Measurements from ENCODE around the gene ARHGEF19.

The ARHGEF19 gene

DNA sequence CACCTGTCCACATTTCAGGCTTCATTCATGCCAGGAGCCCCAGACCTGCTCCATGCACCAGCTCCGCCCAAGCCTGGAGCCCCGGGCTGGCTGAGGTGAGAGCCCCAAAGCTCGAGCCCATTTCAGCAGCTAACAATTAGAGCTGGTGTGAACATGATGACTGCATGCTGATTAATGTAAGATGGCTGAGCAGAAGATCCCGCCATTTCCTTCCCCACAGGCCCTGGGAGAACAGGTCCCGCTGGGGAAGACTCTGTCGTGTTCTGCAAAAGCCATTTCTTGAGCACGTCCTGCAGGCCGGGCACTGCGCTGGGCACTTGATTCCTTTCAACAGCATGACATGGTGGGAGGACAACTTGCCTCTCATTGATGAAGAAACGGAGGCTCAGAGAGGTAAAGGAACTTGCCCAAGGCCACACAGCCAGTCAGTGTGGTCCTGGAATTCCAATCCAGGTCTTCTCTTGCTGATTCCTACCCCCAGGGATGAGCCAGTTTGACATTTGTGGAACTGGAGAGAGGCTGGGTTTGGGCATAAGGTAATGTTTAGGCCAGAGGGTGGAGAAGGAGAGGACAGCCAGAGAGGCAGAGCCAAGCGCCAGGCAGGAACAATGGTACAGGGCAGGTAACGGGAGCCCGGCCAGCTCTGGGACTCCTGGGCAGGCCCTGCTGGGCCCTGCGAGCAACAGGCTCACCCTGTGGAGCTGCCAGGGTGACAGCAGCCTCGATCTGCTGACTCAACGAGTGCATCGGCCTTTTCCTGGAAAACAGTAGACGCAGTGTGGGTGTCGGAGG lies 28.5 kb downstream of the ARHGEF19 start:
- no peak for DNase-seq (ENCODE audit: low read depth in 2 of 2, low spot score in 1 of 2)

DNA sequence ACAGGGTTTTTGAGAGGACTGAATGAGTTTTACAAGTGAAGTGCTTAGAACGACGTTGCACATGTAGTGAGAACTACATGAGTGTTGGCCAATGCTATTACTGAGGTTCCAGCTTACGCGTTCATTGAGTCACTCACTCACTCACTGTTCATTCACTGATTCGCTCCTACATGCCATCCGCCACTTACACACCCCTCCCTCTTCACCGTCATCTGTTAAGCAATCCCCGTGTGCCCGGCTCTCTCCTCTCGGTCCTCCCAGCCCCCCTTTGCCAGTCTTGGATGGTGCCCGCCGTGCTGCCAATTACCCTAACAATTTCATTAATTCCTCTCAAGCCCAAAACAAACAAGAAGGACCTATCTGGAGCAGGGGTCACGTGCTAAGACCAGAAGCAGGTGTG lies 29.3 kb downstream of the ARHGEF19 start:
- DNase-seq (ENCODE audit: low read depth in 2 of 2, low spot score in 1 of 2) = no peak

DNA sequence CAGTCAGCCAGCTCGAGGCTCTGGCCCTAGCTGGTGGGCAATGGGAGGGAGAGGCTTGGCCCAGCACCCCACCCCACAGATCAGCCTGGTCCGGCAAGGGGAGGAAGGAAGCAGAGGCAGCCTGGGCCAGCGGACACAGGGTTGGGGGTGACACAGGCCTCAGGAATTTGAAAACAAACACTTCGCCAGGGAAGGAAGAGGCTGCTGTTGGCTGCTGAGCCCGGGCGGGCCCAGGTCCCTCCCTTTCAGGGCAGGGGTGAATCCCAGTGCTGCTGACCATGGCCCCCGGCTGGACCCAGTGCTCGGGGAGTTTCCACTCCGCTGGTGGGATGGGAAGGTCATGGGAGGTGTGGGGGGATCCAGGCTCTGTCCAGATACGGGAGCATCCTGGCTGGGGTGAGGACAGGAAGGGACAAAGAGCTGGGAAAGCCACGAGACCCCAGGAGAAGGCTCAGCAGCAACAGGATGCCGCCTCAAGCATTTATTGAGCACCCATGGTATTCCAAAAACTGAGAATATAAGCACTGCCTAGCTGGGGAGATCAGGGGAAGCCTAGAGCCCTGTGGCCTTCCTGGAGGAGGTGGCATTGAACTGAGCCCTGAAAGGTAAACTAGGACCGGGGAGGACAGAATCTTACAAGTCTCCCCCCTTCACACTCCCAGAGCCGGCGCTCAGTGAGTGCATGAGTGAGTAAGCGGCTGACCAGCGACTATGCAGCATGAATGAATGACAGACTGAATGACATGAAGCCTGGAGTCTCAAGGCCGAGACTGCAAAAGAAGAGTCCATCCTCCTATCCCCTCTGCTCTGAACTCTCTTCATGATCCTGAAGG lies 30.3 kb downstream of the ARHGEF19 start:
- no peak for DNase-seq (ENCODE audit: low read depth in 2 of 2, low spot score in 1 of 2)

DNA sequence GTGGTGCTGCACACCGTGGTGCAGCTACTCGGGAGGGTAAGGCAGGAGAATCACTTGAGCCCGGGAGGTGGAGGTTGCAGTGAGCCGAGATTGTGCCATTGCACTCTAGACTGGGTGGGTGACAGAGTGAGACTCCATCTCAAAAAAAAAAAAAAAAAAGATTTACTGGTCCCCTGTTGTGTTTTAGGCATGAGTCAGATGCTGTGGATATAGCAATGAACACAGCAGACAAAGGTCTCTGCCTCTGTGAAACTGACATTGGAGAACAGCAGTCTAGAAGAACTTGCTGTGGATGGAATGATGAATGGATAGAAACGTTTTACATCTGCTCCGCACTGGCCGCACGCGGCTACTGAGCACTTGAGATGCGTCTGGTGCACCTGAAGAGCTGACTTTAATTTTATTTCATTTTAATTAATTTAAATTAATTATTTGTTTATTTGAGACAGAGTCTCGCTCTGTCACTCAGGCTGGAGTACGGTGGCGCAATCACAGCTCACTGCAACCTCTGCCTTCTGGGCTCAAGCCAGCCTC lies 32.1 kb downstream of the ARHGEF19 start:
- no peak for DNase-seq (ENCODE audit: low read depth in 2 of 2, low spot score in 1 of 2)

DNA sequence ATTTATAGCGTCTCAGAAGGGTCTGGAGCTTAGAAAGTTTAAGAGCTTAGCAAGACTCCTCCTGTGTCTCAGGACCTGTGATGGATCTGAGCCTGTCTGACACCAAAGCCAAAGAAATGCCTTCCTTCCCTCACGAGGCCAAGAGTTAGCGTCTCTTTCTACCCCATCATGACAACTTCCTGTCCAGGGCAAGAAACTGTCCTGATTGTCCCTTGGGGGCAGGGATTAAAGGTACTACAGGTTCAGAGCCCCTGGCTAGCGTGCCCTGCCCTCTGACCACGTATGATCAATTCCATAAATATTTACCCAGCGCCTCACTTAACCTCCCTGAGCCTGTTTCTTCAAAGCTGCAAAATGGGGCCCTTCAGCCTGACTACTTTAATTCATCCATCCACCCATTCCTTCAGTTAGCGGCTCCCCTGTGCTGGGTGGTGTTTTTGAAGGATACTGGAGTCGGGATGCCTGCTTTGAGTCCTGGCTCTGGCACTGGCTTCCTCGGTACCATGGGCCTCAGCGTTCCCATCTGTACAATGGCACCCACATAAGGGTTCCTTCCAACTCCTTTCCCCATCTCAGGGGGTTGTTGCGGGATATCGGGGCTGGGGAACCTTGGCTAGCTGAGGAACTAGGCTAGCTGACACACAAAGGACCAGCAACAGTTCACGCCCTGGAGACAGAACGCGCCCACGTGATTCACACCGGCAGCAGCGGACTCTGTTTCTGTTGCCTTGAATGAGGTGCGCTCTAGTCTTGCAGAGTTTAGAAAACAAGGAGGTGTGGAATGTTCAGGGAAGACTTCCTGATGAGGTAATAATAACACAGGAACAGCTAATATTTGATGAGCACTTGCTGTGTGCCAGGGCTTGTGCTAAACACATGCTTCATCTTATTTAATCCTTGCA lies 33.6 kb downstream of the ARHGEF19 start:
- DNase-seq (ENCODE audit: low read depth in 2 of 2, low spot score in 1 of 2) = no peak

DNA sequence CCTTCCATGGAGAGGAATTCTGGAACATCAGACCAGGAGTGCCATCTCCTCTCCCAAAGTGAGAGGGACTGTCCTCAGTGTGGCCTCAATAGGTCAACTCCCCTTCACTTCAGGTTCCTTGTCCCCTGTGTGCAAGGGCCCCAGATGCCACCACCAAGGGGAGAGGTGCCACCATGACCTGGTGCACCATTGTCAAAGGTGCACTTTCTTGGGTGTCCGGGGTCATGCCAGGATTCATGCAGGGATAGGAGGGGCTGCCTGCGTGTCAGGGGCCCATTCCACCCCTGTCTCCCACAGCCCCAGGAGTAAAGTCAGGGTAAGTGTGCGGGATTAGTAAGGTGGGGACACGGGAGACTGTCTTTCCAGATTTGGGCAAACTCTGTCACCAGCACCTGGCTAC lies 35.1 kb downstream of the ARHGEF19 start:
- no peak for DNase-seq (ENCODE audit: low read depth in 2 of 2, low spot score in 1 of 2)

DNA sequence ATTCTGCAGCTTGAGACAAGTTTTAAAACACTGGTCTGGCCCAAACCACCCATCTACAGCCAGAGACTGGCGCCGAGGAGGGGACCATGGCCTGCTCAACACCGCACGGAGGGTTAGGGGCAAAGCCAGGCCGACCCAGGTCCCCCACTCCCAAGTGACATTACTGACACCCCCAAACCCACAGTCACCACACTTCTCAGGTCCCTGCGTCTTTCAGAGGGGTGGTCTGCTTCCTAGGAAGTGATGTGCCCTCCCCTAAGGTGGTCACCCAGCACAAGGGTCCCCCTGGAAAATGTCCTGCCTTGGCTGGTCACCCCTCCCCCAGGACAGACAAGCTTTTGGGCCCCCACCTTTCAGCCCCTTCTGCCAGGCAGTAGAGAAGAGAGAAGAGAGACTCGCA lies 35.8 kb downstream of the ARHGEF19 start:
- DNase-seq (ENCODE audit: low read depth in 2 of 2, low spot score in 1 of 2) = no peak

DNA sequence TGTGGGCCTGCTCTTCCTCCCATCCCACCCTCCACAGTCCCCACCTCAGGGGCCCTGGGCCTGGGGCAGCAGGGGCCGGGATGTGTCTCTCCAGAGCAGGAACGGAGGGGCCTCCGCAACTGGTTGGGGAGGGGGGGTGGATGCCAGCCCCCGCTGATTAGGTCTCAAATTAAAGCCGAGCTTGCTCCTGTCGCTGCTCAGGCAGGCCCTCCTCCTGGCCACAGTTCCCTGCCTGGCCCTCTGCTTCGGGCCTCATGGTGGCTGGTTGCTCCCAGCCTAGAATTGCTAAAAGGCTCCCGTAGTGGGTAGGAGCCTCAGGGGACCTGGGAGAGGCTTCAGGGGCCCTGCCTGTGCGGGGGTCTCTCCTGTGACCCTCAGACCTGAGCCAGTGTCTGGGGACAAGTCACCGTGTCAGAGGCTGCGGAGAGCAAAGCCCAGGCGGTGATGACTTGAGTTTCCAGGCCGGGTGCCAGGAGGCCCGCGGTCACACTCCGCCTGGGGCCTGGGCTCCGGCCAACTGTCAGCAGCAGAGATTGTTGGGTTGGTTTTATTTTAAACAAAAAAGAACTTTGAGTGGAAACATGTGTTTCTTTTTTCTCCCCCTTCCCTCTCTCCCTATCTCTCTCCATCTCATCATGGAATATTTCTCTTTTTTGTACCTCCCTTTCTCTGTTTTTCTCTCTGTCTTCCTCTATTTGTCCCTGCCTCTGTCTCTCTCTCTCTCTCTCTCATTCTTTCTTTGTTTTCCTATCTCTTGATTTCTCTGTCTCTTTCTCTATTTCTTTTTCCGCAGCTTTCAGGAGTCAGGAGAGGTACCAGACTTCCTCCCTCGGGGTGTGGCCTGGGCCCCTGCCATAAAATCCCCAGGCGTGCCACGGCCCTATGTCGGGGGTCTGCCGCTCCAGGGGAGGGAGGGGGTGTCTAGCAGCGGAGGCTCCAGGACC lies 36.6 kb downstream of the ARHGEF19 start:
- DNase-seq (ENCODE audit: low read depth in 2 of 2, low spot score in 1 of 2) = no peak

DNA sequence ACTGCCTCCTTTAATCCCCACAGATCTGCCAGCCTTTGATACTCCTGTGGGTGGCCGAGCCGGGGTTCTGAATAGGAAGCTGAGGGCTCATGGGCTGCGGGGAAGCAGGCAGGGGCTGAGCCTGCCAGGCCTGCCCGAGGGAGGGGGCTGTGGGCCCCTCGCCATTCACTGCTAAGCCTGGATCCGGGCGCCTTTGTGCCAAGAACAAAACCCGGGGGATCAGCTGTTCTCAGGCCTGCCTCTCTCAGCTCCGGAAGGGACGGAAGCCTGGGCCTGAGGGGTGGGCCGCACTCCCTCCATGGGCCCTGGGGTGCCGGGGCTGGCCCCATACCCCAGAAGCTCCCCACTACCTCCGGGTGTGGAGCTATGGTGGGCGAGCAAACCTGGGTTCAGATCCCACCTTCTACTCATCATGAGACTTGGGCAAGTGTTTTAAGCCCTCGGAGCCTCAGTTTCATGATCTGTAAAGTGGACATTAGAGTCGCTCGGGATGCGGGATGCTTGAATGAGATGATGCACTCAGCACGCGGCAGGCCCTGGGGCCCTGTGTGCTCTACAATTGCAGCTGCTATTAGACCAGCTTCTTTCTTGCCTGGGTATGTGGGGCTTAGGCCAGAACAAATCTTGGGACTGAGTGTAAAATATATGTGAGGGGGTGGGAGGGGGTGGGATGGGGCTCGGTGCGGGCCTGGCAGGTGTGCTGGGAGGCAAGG lies 37.4 kb downstream of the ARHGEF19 start:
- no peak for DNase-seq (ENCODE audit: low read depth in 2 of 2, low spot score in 1 of 2)

DNA sequence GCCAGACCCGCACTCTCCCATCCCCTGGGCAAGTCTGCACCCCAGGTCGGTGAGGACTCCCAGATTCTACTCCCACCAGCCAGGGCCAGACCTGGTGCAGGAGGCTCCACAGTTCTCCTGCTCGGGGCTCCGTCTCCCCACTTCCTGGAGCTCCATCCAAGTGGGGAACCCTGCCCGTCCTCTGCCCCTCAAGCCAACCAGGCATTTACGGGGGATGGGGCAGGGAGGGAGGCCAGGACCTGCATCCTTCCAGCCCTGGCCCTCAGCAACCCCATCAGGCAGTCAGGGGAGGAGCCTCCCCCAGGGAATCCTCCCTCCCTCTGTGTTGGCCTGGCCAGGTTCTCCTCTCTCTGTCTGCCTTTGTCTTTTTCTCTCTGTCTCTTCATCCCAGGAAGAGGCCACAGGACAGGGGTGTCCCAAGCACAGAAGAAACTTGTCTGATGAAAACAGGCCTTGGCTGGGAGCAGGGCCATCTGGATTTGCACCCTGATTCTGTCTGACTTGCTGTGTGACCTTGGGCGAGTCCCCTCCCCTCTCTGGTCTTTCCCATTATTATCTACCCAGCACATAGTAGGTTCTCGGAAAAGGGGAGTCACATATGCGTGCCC lies 38.1 kb downstream of the ARHGEF19 start:
- DNase-seq (ENCODE audit: low read depth in 2 of 2, low spot score in 1 of 2) = no peak

DNA sequence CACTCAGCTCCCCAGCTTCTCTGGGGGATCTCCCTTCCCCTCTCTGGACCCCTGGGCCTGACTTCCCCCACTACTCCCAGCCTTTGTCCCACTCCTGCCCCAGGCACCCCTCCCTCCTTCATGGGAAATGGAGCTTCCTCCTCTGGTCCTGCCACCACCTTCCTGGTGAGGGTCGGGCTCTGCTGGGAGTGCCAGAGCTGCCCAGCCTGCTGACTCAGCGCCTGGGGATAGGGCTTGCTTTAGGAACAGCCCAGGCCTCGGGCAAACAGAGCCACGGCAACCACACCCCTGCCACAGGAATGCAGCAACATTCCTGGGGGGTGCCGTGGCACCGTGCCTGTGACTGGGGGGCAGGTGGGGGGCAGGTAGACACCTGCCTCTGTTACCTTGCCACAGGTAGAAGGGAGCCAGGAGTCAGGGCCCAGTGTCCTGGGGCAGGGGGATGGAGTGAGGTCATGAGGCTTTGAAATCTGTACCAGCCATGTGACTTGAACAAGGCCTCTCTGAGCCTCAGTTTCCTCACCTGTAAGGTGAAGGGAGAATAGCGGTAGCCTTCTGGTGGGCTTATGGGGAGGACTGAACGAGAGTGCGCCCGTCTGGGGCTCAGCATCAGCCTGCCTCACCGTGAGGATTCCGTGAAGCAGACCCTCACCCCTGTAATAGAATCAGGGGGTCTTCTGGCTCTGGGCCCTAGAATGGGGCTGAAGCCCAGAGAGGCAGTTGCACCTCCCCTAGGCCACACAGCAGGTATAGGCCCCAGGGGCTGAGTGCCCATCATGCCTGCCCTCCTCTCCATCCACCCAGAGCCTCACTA lies 38.8 kb downstream of the ARHGEF19 start:
- no peak for DNase-seq (ENCODE audit: low read depth in 2 of 2, low spot score in 1 of 2)

DNA sequence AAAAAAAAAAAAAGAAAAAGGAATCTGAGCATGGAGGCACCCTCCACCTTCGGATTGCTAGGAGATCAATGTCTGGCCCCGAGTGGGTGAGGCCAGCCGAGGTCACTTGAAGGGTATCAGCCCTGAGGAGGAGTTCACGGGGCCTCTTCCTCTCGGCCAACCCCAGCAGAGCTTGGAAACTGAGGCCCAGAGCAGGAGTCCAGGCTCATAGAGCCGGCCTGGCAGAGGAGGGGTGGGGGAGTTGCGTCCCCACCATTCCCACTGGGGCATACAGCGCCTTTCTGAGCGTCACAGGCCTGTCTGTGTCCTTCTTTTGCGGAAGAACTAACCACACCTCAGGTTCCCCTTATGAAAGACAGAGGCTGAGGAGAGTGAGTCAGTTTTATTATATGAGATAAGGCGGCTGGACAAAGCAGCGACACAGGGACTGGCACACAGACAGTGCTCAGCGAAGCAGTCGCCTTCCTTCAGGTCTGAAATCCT lies 39.4 kb downstream of the ARHGEF19 start:
- DNase-seq (ENCODE audit: low read depth in 2 of 2, low spot score in 1 of 2) = no peak

DNA sequence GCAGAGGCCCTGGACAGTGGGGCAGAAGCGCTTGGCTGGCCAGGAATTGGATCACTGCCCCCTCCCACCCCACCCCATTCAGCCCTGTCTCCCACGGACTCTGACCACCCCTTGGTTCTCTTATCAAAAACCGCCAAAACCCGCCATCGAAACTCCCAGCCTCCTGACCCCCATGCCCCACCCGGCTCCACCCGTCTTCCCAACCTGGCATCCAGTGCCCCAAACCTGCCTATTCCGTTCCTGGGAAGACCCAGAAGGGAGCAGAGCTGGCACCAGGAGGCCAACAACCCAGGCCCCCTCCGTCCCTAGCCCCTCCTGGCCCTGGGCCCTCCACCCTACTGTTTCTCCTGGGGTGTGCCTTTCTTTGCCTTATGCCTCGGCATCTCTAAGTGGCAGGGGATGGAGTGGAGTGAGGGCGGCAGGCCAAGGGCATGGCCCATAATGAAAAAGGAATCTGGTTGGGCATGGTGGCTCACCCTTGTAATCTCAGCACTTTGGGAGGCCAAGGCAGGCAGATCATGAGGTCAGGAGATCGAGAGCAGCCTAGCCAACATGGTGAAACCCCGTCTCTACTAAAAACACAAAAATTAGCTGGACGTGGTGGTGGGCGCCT lies 40.1 kb downstream of the ARHGEF19 start:
- DNase-seq (ENCODE audit: low read depth in 2 of 2, low spot score in 1 of 2) = no peak

DNA sequence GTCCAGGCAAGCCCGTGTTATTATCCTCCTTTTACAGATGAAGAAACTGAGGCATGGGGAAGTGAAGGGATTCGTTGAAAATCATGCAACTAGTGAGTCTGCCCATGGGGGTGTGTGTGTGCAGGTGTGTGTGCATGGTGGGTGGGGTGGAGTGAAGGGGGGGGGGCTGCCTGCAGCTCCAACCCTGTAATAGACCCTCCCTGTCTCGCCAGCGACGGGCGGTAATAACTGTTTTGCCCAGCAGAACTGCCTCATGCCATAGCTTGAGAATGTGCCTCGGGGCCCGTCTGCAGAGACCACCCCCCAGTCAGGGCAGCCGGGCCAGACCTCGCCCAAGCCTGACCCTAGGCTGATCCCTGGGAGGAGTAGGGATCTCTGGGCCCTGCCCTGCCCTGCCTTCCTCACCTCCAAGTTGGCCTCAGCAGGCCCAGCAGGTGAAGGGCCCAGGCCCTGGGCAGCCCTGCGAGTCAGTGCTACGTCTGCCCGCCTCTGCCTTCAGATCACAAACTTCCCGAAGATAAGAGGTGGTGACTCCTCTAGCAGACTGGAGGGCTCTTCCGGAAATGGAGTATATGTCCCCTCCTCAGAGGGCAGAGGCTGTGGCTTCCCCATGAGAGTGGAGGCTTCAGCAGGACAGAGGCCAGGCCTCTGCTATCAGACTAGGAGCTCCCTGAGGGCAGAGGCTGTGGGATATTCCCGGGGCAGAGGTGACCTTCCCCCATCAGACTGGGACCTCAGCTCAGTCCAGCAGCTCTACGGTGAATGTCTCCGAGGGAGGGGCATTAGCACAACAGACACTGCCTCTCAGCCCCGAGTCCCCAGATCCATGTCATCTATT lies 40.9 kb downstream of the ARHGEF19 start:
- no peak for DNase-seq (ENCODE audit: low read depth in 2 of 2, low spot score in 1 of 2)

DNA sequence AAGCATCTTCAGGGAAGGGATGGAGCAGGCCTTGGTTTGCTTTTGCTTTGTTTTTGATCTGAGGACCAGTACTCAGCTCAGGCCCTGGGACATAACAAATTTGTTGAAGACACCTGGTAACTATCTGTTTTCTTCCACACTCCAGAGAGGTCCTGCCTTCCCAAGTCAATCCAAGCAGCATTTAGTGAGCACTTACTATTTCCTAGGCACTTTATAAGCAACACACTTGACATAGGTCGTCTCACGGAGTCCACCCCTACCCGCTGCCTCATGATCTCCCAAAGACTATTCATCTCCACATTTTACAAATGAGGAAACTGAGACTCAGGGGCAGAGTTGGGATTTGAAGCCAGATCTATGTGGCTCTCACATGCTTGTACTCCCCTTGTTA lies 42.2 kb downstream of the ARHGEF19 start:
- DNase-seq (ENCODE audit: low read depth in 2 of 2, low spot score in 1 of 2) = no peak

DNA sequence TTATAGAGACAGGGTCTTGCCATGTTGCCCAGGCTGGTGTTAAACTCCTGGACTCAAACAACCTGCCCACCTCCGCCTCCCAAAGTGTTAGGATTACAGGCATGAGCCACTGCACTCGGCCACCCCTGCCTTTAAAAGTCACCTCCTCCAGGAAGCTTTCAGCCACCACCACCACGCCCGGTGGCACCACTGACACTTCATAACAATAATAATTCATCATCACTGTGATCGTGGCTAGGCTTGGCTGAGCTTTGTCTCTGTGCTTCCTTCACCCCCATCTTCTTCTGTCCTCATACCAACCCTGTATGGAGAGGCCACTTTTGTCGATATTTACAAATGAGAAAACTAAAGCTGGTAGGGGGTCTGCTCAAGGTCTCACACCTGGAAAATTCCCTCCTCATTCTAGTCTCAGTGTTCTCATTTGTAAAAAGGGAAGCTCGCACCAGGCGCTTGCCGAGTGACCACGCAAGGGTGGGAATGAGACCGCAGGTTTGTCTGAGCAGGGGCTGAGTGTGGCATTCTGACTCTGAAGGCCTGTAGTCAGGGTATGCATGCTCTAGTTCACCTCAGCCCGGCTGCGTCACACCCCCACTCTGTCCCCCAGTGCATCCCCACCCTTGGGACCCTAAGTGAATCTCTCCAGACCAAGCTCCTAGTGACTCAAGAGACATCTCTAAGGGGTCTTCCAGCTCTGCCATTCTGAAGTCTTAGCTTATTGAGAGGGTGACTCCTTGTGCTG lies 43.7 kb downstream of the ARHGEF19 start:
- DNase-seq (ENCODE audit: low read depth in 2 of 2, low spot score in 1 of 2) = no peak
